Esophagus squamous epithelium (tissue), 5 donors: Measurements from ENCODE around the gene HOXB6. TPM values are rescaled to one million over a fixed set of nuclear protein-coding genes. Genes with fewer than 3 reads are reported as not detected.
A peak's percentile ranks its signal among the peaks of the same experiment; 100 is the strongest.

Source experiments
- DNase-seq: peaks from one replicate; lab custom pipeline; 2025; lab: John Stamatoyannopoulos, UW
- H3K27ac ChIP-seq, 4 donors: fragments of 200-600 bp; sonication (generic); one replicate each; pipeline ENCODE4 v1.5.1; 2016 to 2019; ENCODE audit warnings: mild to moderate bottlenecking in 1 of 4
- H3K27me3 ChIP-seq, 4 donors: fragments of 200-600 bp; sonication (generic); 1 replicate in 3 of 4; 2 replicates in 1 of 4; pipeline versions ENCODE4 v1.5.1 to v1.6.0; 2017 to 2021; ENCODE audit warnings: antibody characterized with exemption in 1 of 4
- H3K36me3 ChIP-seq, 3 donors: fragments of 200-600 bp; sonication (generic); one replicate each; pipeline ENCODE4 v1.5.1; 2016 to 2019
- H3K4me1 ChIP-seq, 3 donors: fragments of 200-600 bp; sonication (generic); one replicate each; pipeline ENCODE4 v1.5.1; 2017 to 2019
- H3K4me3 ChIP-seq, 4 donors: fragments of 200-600 bp; sonication (generic); 1 replicate in 3 of 4; 2 replicates in 1 of 4; pipeline ENCODE4 v1.5.1; 2016 to 2019; ENCODE audit warnings: mild to moderate bottlenecking in 2 of 4, moderate library complexity in 1 of 4
- H3K9me3 ChIP-seq, 3 donors: fragments of 200-600 bp; sonication (generic); one replicate each; pipeline ENCODE4 v1.5.1; 2016 to 2019
- POLR2A ChIP-seq, 4 donors: fragments of 450-650 bp; IDR thresholded peaks; one replicate each; pipeline ENCODE4 v1.6.1; 2017; ENCODE audit warnings: antibody characterized with exemption in 4 of 4, mild to moderate bottlenecking in 4 of 4, moderate library complexity in 3 of 4
- WGBS, 2 donors: methylation state at CpG; one replicate each; pipeline ENCODE4 v1.1.5; 2018; 5-methylcytosine and 5-hydroxymethylcytosine counted together
- intact Hi-C: fragments of 100-400 bp; cut with DNase I; formaldehyde crosslinking; loops from one replicate; pipeline ENCODE4 v1.15.0; 2022
- total RNA-seq, 4 donors: library from RNA; depleted of rRNA; stranded (reverse); fragments of >200 nt; gene quantifications; one replicate each; pipeline ENCODE4 v1.1.0, GENCODE V29; 2016
- TF ChIP-seq, protein P1 (sequence below), 6 experiments: fragments of 450-650 bp in 4 of 6; fragments of 200-600 bp in 2 of 6; sonication (generic) in 2 of 6; IDR thresholded peaks; one replicate each; pipeline ENCODE4 v1.5.1; 2016 to 2019; ENCODE audit warnings: antibody characterized with exemption in 6 of 6, mild to moderate bottlenecking in 4 of 6, moderate library complexity in 4 of 6
- donor health status: DM: yes; HTN: yes; CAD: no.

Gene HOXB6
- total RNA-seq, 4 donors from 2014 or later, result 1.3 to 3.1 TPM; not detected in 2

DNA sequence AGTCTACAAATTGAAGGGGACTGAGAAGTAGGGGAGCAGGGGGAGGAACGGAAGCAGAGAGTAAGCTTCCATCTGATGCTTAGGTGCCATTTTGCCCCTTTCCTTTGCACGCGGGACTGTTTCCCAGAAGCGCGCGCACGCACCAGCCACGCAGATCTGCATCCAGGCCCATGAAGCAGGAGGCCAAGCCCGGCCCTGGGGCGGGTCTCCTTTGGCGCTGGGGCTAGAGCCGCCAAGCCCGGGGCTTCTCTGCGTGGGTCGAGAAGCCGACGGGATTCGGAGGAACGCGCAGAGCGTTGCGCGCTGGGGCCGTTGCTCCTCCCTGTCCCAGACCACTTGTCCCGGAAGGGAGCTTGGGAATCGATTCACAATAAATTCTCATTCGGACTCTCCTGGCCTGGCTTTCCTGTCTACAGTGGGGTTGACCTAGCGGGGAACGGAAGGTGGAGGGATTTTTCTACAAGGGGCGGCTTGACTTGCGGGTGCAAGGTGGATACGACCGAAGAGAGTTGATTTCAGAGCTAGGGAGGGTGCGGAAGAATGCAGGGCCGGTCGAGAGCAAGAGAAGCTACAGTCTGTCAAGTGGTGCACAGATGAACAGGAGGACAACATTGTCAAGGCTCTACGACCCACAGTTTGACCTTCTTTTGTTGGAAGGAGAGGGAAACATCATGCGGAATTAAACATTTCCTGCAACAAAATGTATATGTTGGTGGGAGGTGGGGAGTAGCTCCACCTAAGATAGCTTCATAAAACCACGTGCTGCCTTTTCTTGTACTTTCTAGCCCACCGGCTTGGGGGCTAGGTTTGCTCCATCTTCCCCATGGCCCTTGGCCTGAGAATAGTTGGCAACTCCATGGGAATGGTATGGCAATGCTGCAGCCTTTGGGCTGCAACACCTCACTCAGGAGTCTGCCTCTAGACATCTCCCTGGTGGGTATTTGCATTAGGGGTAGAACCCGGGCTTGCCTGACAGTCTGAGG, 16.9 kb upstream of the HOXB6 start:
- H3K27ac ChIP-seq, result no peak overlapping the region
- intact Hi-C loops, result no loop called here
- no peaks in the 10 kb centered on the region for H3K9me3 ChIP-seq

DNA sequence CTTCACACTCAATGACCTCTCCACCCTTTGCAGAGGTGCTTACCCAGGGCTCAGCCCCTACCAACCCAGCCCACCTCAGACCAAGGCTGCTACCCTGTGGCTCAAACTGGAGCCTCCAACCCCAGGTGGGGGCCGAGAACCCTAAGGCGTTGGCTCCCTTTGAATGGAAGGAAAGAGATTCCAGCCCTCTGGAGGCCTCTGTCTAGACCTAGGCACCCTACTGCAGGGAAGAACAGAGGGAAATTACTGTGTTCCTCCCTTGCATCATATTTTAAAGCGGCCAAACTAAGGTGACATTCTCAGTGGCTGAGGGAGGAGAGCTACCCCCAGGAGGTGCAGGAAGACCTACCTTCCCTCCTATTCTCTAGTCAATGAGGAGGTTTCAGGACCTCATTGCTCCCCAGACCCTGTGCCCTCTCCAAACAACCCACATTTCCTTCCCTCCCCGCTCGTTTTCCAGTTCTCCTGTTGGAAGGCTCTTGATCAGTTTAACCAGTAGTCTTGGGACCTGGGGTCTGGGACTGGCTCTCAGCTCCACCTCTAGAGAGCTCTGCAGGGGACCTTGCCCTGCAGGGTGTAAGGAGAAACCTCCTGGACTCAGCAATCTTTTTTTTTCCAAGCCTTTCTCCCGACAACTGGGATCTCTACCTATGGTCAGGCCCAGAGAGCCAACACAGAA, 15.8 kb upstream of the HOXB6 start:
- TF ChIP-seq POLR2A (IDR thresholded peaks at IDR 0.05), result no peak
- TF ChIP-seq, protein P1, sequence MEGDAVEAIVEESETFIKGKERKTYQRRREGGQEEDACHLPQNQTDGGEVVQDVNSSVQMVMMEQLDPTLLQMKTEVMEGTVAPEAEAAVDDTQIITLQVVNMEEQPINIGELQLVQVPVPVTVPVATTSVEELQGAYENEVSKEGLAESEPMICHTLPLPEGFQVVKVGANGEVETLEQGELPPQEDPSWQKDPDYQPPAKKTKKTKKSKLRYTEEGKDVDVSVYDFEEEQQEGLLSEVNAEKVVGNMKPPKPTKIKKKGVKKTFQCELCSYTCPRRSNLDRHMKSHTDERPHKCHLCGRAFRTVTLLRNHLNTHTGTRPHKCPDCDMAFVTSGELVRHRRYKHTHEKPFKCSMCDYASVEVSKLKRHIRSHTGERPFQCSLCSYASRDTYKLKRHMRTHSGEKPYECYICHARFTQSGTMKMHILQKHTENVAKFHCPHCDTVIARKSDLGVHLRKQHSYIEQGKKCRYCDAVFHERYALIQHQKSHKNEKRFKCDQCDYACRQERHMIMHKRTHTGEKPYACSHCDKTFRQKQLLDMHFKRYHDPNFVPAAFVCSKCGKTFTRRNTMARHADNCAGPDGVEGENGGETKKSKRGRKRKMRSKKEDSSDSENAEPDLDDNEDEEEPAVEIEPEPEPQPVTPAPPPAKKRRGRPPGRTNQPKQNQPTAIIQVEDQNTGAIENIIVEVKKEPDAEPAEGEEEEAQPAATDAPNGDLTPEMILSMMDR (IDR thresholded peaks at IDR 0.05), result no peak
- intact Hi-C loops, result no loop called here
- H3K4me1 ChIP-seq, result peaks cover 9 to 30% (median 10%) of the 10 kb centered on the region in 3 donors

More for the DNA sequence above, 16.9 kb upstream of the HOXB6 start:
- Histone ChIP-seq H3K4me1 (peaks cover 19 to 41% (median 21%) of the 10 kb centered on the region in 3 donors), H3K36me3 (no peaks in the 10 kb centered on the region), H3K4me3 (no peak overlapping the region), H3K27me3 (peaks cover 52 to 100% (median 74%) of the 10 kb centered on the region in 4 donors)
- 20 to 26% methylated on average over 17 to 25 of the region's 41 CpGs for WGBS, 2 donors
- no peak for DNase-seq
- TF ChIP-seq, protein P1 (IDR thresholded peaks at IDR 0.05), result no peak
- no peak for TF ChIP-seq POLR2A (IDR thresholded peaks at IDR 0.05)

DNA sequence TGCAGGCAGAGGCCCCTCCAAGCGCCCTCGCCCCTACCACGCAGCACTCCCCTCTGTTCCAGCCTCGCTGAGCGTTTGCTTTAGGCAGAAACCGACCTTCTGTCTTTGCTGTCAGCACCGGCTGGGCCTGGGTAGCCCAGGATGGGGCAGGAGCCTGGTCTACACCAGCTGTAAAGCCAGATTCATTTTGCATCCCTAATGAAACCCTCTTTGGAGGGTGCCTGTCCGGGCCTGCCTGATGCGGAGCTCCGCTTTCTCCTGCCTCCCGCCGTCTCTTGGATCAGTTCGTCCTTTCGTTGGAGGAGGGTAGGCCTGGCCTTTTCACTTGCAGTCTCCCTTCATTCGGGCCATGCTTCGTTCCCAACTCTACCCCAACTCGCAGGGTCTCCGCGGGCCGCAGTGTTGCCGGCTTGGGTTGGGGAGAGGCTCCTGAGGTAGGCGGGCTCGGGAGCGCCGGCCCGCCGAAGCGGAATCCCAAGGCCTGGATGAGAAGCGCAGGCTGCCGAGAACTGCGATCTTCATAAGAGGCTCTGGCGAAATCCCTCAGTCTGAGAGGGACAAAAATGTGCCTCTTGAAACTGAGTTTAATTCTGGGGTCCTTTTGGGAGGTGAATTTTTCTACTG, 15.2 kb upstream of the HOXB6 start:
- H3K9me3 ChIP-seq, result no peaks in the 10 kb centered on the region
- no peak overlapping the region for H3K4me3 ChIP-seq
- DNase-seq, result no peak
- H3K27ac ChIP-seq, result no peak overlapping the region
- peaks cover 42 to 100% (median 79%) of the 10 kb centered on the region in 4 donors for H3K27me3 ChIP-seq
- intact Hi-C loops, result no loop called here
- H3K36me3 ChIP-seq, result no peaks in the 10 kb centered on the region
- peaks cover 3 to 23% (median 3%) of the 10 kb centered on the region in 3 donors for H3K4me1 ChIP-seq
- no peak for TF ChIP-seq POLR2A (IDR thresholded peaks at IDR 0.05)
- TF ChIP-seq, protein P1 (IDR thresholded peaks at IDR 0.05), result no peak
- WGBS, 2 donors, result 28 to 54% methylated on average over 3 to 7 of the region's 32 CpGs

More for the DNA sequence above, 15.8 kb upstream of the HOXB6 start:
- no peak for DNase-seq
- Histone ChIP-seq H3K36me3 (no peaks in the 10 kb centered on the region), H3K27me3 (peaks cover 49 to 100% (median 74%) of the 10 kb centered on the region in 4 donors), H3K9me3 (no peaks in the 10 kb centered on the region), H3K4me3 (no peak overlapping the region), H3K27ac (no peak overlapping the region)
- 31 to 36% methylated on average over 6 of the region's 6 CpGs for WGBS, 2 donors

DNA sequence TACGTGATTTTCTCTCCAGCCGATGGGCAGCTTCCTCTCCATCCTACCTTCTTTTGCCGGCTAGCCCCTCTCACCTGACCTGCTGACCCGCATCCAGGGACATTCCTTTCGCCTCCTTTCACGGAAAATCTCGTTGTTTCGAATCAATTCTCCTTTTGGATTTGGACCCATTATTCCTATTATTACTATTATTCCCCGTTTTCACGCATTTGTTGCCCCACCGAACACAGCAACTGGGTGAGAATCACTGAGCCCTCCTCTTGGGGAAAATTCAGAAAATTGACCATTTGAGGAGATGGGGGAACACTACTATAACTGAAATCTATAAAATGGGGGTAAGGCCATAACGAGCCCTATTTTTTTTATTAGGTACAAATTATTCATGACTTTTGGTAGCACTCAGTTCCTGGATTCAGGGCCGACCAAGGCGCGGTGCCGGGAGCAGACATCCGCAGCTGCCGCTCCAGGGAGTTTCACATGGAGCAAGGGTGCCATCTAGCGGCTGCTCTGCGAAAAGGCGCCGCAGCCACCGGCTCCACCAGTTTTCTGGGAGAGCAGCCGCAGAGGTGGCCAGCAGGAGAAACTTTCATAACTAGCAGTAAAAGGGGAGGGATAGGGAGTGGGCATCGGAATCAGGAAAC, 13.6 kb upstream of the HOXB6 start:
- no peak overlapping the region for H3K4me3 ChIP-seq
- 4 to 5% methylated on average over 24 to 25 of the region's 25 CpGs for WGBS, 2 donors
- peaks cover 2 to 29% (median 10%) of the 10 kb centered on the region in 3 donors for H3K4me1 ChIP-seq
- H3K27me3 ChIP-seq, result peaks cover 43 to 100% (median 80%) of the 10 kb centered on the region in 4 donors
- no peak overlapping the region for H3K27ac ChIP-seq
- TF ChIP-seq POLR2A (IDR thresholded peaks at IDR 0.05), result no peak
- TF ChIP-seq, protein P1 (IDR thresholded peaks at IDR 0.05), result peak; percentile 94 to 98 (median 98)
- H3K9me3 ChIP-seq, result no peaks in the 10 kb centered on the region
- H3K36me3 ChIP-seq, result no peaks in the 10 kb centered on the region
- intact Hi-C loops, result no loop called here
- no peak for DNase-seq
